ENCODE measurements around the gene NOL4L.

Gene NOL4L

DNA sequence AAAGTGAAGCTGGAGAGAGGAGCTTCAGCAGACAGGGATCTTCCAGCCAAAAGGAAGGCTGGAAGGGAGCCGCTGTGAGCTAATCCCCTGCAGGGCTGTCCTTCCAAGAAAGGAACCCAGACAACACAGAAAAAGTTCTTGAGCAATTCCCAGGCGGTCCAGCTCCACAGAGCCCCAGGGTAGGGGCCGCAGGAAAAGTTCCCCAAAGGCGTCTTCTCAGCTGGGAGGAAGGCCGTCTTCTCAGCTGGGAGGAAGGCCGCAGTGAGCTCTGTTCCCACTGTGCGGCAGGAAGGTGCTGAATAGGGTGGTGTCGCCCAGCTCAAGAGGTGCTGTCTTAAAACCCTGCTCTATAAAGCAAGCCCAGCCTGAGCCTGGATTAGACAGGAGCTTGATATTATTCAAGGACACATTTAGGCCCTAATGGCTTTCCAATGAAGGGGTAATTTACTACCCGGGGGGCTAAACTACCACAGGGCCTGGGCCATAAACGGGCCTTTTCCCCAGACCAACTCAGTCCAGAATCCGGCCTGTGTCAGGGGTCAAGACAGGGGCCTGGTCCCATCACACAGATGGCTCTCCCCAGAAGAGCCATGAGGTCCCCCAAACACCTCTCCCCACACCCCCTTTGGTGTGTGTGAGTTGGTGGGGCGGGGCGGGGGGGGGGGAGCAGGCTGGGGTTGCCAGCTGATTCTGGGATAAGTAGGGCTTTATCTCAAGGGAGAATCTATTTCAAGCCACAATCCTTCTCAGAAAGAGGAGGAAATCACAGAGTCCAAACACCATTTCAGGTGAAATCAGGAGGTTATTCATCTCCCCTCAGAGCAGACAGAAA, 103.6 kb downstream of the NOL4L start:
- DNase-seq, result no peak

DNA sequence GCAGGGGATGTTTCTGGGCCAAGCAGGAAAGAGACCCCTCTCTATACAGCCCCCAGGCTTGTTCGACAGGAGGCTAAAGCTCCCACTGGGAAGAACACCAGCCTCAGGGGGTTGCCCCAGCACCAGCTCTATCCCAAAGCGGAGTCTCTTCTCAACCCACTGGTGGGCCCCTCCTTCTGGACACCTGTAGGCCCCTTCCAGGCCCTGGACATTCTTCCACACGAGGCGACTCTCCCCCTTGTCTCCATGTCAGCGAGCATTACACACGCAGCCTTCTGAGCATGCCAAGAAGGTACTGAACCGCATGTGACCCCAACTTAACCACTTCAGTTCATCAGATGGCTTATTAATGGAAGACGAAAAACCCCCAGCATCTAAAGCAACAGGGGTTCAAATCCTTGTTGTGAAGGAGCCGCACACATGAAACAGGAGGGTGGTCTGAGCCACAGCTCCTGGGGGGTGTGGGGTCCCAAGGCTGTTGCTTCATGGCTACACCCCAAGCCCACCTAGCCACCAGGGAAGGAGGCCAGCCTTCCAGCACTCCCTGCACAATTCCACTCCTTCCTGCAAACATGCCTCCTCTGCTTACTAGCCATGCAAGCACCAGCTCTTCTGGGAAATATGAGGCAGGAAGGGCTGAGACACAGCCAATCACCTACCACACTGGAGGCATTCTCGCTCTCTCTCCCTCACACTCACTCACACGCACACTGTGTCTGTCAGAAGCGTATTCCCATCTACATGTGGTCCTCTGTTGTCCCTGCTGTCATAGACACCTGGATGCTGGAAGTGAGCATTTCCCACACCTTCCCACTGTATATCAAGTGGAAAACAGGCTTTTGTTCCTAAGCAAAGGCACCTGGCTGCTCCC, 104.5 kb downstream of the NOL4L start:
- DNase-seq, result no peak

GRCh38 chr20:32479697-32480171, 105.4 kb downstream of the NOL4L start:
- no peak for DNase-seq

DNA sequence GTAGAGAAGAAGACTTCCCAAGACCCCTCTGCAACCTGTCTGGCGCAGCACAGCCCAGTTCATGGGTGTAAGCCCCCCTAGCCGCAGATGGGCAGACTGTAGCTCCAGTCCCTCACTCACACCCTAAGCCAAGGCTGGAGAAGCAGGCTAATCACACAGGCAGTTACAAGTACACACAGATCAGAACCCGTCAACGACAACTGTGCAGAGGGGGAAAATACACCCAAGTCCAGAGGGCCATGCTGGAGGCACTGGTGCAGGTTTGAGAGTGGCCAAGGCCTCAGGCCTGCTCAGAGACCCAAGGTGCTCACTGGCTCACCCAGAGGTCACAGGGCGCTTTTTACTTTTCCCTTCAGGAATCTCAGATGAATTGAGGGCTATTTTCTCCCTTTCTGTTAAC, 106.1 kb downstream of the NOL4L start:
- DNase-seq, result no peak

DNA sequence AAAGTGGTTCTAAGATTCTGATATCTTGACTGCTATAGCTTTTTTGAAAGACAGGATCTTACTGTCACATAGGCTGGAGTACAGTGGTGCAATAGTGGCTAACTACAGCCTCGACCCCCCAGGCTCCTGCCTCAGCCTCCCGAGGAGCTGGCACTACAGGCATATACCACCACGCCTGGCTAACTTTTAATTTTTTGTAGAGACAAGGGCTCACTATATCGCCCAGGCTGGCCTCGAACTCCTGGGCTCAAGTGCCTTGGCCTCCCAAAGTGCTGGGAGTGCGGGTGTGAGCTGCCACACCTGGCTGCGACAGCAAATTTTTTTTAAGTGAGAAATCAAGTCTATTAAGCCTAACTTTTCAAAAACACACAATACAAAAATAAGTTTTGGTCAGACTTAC, 106.6 kb downstream of the NOL4L start:
- no peak for DNase-seq

DNA sequence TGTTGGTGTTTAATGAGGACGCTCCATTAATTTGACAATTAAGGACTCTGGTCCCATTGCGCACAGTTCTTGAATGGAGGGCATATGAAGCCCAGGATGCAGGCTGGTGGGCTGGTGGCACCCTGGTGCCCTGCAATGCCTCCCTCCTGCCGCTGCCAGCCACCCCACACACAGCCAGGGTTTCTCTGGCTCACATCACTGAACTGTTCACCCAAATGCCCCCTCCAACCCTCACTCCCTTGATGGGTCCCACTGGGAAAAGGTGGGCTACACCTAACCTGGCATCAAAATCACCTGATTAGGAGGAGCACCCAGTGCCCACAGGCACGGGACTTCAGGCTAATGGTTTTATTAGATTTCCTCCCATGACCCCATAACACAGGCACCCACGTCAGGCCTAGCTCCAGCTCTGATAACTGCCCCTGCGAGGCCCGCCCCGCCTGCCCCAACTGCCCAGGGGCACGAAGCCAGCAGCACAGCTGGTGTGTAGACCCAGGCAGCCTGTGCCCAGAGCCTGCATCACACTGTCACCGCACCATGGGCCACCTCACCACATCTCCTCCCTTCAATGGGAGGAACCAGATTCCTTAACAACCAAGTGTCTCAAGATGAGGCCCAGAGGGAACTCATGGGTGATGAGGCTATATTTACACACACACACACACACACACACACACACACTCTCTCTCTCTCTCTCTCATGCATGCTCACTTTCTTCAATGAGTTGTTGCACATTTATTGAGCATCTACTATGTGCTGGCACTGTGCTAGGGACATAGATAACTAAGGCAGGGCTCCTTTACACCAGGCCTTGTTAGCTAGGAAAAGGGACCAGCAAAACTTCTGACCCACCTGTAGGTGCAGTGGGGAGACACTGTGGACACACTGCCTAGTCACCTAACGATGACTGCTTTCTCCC, 107.3 kb downstream of the NOL4L start:
- DNase-seq, result no peak

GRCh38 chr20:32476684-32477593, 108.2 kb downstream of the NOL4L start:
- DNase-seq, result no peak

DNA sequence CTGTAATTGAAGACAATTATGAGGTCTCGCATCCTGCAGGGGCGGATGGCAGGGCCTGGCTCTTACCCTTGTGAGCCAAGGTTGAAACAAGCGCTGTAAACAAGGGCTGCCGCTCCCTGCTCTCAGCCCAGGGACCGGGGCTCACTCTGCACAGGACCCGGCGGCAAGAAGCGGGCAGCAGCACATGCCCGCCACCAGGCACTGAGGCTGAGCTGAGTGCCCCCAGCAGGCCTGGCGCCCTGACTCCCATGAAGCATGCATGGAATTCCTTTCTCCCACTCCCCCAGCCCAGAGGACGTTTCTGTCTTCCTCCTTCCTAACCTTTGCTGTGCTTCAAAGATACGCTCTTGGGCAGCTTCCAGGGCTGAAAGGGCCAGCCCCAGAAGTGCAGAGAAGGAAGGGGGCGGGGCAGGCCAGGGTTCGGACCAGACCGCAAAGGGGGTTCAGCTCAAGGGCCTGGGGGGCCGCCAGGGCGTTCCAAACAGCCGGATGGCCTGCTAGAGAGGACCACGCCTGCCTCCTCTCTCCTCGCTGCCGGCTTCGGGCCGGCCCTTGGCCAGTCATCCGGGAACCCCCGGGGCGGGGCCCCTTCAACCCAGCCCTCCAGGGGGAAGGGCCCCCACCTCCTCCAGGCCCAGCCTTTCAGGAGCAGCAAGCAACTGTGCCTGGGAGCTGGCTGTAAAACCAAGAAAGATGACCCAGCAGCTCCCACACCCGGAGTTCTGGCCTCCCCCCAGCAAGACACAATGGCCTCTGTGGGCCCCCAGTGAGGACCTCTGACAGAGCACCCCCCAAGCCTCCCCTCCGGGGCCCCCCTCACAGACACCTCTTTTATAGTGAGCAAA, 109.9 kb downstream of the NOL4L start:
- no peak for DNase-seq

- no peak for DNase-seq
These were observed 110.5 kb downstream of the NOL4L start for GRCh38 chr20:32474717-32474966.

DNA sequence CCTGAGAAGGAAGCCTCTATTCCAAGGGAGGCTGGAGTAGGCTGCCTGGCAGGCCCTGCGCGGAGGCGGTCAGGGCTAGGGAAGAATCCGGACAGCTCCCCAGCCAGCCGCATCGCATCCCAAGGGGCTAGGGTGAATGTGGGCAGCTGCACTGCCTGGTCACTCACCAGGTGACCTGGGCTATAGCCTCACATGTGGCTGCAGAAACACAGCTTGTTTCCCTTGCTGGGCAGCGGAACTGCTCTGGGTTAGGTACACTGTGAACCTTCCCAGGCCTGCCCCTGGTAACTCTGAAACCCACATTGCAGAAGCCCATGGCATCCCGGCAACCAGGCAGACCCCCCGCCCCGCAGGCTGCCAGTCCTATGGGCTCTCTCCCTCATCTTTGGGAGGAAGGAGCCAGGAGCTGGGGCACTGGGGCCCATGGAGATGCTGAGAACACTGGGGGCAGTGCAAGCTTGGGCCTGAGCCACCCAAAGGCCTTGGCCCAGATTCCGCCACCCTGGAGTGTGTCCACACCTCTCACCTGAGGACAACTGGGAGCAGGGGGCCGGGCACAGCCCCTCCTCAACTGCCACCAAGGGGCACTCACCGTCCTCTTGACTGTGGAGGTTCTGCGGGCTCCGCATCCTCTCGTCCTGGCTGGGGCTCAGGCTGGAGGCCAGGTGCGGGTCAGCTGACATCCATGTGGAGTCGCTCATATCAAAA, 111.0 kb downstream of the NOL4L start:
- DNase-seq, result no peak

- DNase-seq, result no peak
These were observed 111.7 kb downstream of the NOL4L start for GRCh38 chr20:32473231-32474008.

- DNase-seq, result no peak
These were observed 112.4 kb downstream of the NOL4L start for GRCh38 chr20:32472581-32473207.

DNA sequence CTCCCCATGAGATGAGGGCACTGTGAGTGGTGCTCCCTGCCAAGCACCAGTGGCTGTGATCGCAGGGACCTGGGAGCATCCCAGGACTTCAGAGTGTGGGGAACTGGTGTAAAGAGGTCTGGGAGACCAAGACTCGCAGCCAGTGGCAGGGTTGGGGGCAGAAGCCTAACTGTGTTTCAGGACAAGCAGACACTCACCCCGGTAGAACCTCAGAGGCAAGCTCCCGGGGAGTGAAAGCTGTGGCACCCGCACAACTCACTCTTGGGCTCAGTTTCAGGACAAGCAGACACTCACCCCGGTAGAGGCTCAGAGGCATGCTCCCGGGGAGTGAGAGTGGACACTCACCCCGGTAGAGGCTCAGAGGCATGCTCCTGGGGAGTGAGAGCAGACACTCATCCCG, 114.2 kb downstream of the NOL4L start:
- no peak for DNase-seq

DNA sequence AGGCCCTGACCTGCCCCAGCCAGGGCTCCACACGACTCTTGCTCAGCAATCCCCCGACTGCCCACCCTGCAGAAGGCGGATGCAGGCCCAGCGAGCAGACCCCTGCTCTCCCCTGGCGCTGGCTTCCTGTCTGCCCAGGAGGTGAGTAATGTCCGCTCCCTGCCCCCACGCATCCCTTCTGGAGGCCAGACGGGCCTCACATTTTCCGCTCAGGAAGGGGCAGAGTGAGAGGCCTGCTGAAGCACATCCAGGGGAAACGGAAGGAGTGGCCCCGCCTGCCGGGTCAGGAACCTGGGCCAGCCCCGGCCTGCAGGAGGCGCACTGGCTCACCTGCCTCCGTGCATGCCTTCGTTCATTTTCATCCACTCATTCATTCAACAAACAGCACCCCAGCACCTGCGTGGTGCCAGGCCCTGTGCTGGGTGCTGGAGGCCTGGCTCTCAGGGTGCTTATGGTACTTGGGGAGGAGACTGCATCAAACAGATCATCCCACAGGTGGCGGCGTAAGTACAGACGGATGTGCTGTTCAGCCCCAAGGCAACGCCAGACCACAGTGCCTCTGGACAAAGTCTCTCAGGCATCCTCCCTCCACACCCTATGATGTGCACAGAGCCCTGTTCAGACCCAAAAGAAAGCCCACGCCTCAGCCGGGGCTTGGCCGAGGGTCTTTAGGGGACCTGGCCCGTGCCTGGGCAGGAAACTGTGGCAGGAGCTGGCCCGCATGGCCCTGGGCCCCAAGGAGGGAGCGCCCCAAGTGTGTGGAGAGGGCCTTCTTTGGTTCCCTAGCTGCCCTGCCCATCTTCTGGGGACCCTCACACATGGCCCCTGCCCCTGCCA, 114.9 kb downstream of the NOL4L start:
- no peak for DNase-seq

GRCh38 chr20:32468860-32469259, 116.3 kb downstream of the NOL4L start:
- DNase-seq, result no peak

GRCh38 chr20:32468313-32468640, 116.9 kb downstream of the NOL4L start:
- no peak for DNase-seq

- DNase-seq, result no peak
These were observed 117.4 kb downstream of the NOL4L start for GRCh38 chr20:32467506-32468312.
